ENCODE measurements around the gene PRM1. TPM values are rescaled to one million over a fixed set of nuclear protein-coding genes. Genes with fewer than 3 reads are reported as not detected.
A peak's percentile ranks its signal among the peaks of the same experiment; 100 is the strongest.

Gene PRM1
- total RNA-seq, 1 donor from 2014 or later, result not detected

DNA sequence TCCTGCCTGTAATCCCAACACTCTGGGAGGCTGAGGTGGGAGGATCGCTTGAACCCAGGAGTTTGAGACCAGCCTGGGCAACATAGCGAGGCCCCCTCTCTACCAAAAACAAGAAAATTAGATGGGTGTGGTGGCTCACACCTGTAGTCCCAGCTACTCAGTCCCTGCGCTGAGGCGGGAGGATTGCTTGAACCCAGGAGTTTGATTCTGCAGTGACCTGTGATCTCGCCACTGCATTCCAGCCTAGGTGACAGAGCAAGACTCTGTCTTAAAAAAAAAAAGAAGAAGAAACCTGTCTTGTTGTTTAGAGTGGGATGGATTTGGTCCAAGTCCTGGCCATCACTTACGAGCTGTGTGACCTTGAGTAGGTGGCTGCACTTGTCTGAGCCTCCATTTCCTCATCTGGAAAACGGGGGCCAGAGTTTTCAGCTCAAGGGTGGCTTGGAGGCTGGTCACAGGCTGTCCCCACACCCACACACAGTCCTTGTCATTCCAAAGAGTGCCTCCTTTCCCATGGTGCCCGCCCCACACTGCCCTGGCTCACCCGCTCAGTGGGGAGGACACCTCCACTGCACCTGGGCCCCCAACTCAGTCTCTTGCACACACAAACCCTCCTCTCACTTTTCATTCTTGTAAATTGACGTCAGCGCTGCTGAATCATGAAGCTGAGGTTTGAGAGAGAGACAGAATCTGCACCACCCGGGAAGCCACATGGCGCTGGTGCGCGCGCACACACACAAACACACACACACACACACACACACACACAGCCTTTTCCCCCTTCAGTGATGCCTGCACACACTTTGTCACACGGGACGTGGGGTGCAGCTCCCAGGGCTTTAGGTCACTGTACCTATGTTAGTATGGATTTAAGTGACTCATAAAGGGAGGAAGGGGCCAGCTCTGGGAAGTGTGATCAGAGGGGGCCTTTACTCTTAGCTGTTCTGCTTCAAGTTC lies 29.3 kb downstream of the PRM1 start:
- peak overlapping the region; percentile 33 for H3K9ac ChIP-seq (ENCODE audit: low read length)
- H4K20me1 ChIP-seq (ENCODE audit: insufficient read depth, low read length), result peaks cover 47% of the 10 kb centered on the region
- Mint-ChIP-seq H3K4me1 (ENCODE audit: low read depth, unreplicated experiment) (peaks cover 16% of the 10 kb centered on the region), H3K9me3 (ENCODE audit: unreplicated experiment) (no peaks in the 10 kb centered on the region), H3K27me3 (ENCODE audit: low read depth, unreplicated experiment) (no peaks in the 10 kb centered on the region), H3K36me3 (ENCODE audit: low read depth, unreplicated experiment) (peaks cover 2% of the 10 kb centered on the region), H3K27ac (ENCODE audit: unreplicated experiment) (peak overlapping the region; percentile 66), H3K4me3 (ENCODE audit: unreplicated experiment) (peak overlapping the region; percentile 73)
- no peaks in the 10 kb centered on the region for H3K9me3 ChIP-seq (ENCODE audit: insufficient read depth, low read depth, low read length)
- peak; percentile 87 for DNase-seq (ENCODE audit: low read depth)
- H3K27me3 ChIP-seq (ENCODE audit: insufficient read depth, low read length), result no peaks in the 10 kb centered on the region
- H3K4me3 ChIP-seq (ENCODE audit: insufficient read depth, low read depth, low read length), result peak overlapping the region; percentile 40
- peaks cover 29% of the 10 kb centered on the region for H3K79me2 ChIP-seq (ENCODE audit: insufficient read depth, low read length)
- TF ChIP-seq EZH2 (IDR thresholded peaks at IDR 0.05; ENCODE audit: insufficient read depth, low read length), result no peak
- TF ChIP-seq, protein P1, sequence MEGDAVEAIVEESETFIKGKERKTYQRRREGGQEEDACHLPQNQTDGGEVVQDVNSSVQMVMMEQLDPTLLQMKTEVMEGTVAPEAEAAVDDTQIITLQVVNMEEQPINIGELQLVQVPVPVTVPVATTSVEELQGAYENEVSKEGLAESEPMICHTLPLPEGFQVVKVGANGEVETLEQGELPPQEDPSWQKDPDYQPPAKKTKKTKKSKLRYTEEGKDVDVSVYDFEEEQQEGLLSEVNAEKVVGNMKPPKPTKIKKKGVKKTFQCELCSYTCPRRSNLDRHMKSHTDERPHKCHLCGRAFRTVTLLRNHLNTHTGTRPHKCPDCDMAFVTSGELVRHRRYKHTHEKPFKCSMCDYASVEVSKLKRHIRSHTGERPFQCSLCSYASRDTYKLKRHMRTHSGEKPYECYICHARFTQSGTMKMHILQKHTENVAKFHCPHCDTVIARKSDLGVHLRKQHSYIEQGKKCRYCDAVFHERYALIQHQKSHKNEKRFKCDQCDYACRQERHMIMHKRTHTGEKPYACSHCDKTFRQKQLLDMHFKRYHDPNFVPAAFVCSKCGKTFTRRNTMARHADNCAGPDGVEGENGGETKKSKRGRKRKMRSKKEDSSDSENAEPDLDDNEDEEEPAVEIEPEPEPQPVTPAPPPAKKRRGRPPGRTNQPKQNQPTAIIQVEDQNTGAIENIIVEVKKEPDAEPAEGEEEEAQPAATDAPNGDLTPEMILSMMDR (IDR thresholded peaks at IDR 0.05; ENCODE audit: insufficient read depth, low read depth, low read length), result no peak
- no peak overlapping the region for H2AFZ ChIP-seq (ENCODE audit: low read depth, low read length)
- FAIRE-seq, result no peak
- no peaks in the 10 kb centered on the region for H3K36me3 ChIP-seq (ENCODE audit: insufficient read depth, low read length)
- H3K4me2 ChIP-seq (ENCODE audit: low read length), result peak overlapping the region; percentile 89
- peaks cover 36% of the 10 kb centered on the region for H3K4me1 ChIP-seq (ENCODE audit: insufficient read depth, low read length)
- peak overlapping the region; percentile 64 for H3K27ac ChIP-seq (ENCODE audit: low read depth, low read length)

DNA sequence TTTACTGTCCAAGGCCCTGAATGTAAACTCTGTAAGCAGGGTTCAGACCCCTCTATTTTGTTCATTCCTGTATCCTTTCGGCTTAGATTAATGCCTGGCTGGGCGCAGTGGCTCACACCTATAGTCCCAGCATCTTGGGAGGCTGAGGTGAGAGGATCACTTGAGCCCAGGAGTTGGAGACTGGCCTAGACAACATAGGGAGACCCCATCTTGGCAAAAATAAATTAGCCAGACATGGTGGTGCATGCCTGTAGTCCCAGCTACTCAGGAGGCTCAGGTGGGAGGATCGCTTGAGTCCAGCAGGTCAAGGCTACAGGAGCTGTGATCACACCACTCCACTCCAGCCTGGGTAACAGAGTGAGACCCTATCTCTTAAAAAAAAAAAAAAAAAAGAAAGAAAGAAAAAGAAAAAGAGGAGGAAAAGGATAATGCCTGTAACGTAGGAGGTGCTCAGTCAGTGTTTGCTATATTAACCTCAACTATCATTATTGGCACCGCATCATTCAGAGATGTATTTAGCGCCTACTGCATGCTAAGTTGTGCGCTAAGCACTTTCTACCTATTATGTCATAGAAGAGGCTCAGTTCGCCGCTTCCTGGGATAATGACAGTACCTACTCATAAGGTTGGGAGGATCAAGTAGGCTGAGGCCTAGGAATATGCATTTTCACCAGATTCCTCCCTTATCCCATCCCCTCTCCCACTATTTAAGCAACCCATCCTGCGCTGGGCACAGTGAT lies 30.2 kb downstream of the PRM1 start:
- Mint-ChIP-seq H3K27me3 (ENCODE audit: low read depth, unreplicated experiment) (no peaks in the 10 kb centered on the region), H3K4me1 (ENCODE audit: low read depth, unreplicated experiment) (peaks cover 16% of the 10 kb centered on the region), H3K36me3 (ENCODE audit: low read depth, unreplicated experiment) (peaks cover 2% of the 10 kb centered on the region), H3K4me3 (ENCODE audit: unreplicated experiment) (no peak overlapping the region), H3K27ac (ENCODE audit: unreplicated experiment) (peak overlapping the region; percentile 9), H3K9me3 (ENCODE audit: unreplicated experiment) (no peaks in the 10 kb centered on the region)
- Histone ChIP-seq H3K79me2 (ENCODE audit: insufficient read depth, low read length) (peaks cover 29% of the 10 kb centered on the region), H3K9me3 (ENCODE audit: insufficient read depth, low read depth, low read length) (no peaks in the 10 kb centered on the region), H2AFZ (ENCODE audit: low read depth, low read length) (no peak overlapping the region), H3K27ac (ENCODE audit: low read depth, low read length) (no peak overlapping the region), H3K9ac (ENCODE audit: low read length) (no peak overlapping the region), H3K36me3 (ENCODE audit: insufficient read depth, low read length) (no peaks in the 10 kb centered on the region), H4K20me1 (ENCODE audit: insufficient read depth, low read length) (peaks cover 47% of the 10 kb centered on the region), H3K27me3 (ENCODE audit: insufficient read depth, low read length) (no peaks in the 10 kb centered on the region), H3K4me3 (ENCODE audit: insufficient read depth, low read depth, low read length) (no peak overlapping the region), H3K4me2 (ENCODE audit: low read length) (no peak overlapping the region), H3K4me1 (ENCODE audit: insufficient read depth, low read length) (peaks cover 32% of the 10 kb centered on the region)
- no peak for TF ChIP-seq EZH2 (IDR thresholded peaks at IDR 0.05; ENCODE audit: insufficient read depth, low read length)
- TF ChIP-seq, protein P1 (IDR thresholded peaks at IDR 0.05; ENCODE audit: insufficient read depth, low read depth, low read length), result no peak
- DNase-seq (ENCODE audit: low read depth) (no peak), FAIRE-seq (no peak)

Measured in astrocyte (in vitro differentiated cells and primary cell).